Smooth muscle cell (in vitro differentiated cells): ENCODE data around the gene RND2. TPM values are rescaled to one million over a fixed set of nuclear protein-coding genes. Genes with fewer than 3 reads are reported as not detected.

Source experiments
- DNase-seq: peaks from one replicate; lab custom pipeline; 2025; ENCODE audit not compliant: unreplicated experiment; lab: John Stamatoyannopoulos, UW
- H2AFZ ChIP-seq: fragments of 200-600 bp; sonication (generic); 2 replicates; pipeline ENCODE4 v1.6.0; 2016; ENCODE audit warnings: antibody characterized with exemption, low read depth, mild to moderate bottlenecking
- H3F3A ChIP-seq: fragments of 200-600 bp; sonication (generic); 2 replicates; pipeline ENCODE4 v1.6.0; 2017; ENCODE audit warnings: antibody characterized with exemption, low read depth
- H3K27ac ChIP-seq: fragments of 200-600 bp; sonication (generic); 2 replicates; pipeline ENCODE4 v1.5.1; 2016; ENCODE audit warnings: low read depth, mild to moderate bottlenecking
- H3K27me3 ChIP-seq: fragments of 200-600 bp; sonication (generic); 2 replicates; pipeline ENCODE4 v1.6.1; 2016; ENCODE audit warnings: low read depth, mild to moderate bottlenecking
- H3K36me3 ChIP-seq: fragments of 200-600 bp; sonication (generic); 2 replicates; pipeline ENCODE4 v1.5.1; 2016; ENCODE audit warnings: low read depth
- H3K4me1 ChIP-seq: fragments of 200-600 bp; sonication (generic); 2 replicates; pipeline ENCODE4 v1.5.1; 2016; ENCODE audit warnings: low read depth
- H3K4me2 ChIP-seq: fragments of 200-600 bp; sonication (generic); 2 replicates; pipeline ENCODE4 v1.6.0; 2016; ENCODE audit warnings: mild to moderate bottlenecking
- H3K4me3 ChIP-seq: fragments of 200-600 bp; sonication (generic); 2 replicates; pipeline ENCODE4 v1.5.1; 2016; ENCODE audit warnings: mild to moderate bottlenecking
- H3K79me2 ChIP-seq: fragments of 200-600 bp; sonication (generic); 2 replicates; pipeline ENCODE4 v1.6.0; 2016; ENCODE audit warnings: low read depth, mild to moderate bottlenecking
- H3K9ac ChIP-seq: fragments of 200-600 bp; sonication (generic); 2 replicates; pipeline ENCODE4 v1.6.0; 2016; ENCODE audit warnings: low read depth
- H3K9me3 ChIP-seq: fragments of 200-600 bp; sonication (generic); replicated peaks from 2 replicates; pipeline ENCODE4 v1.5.1; 2016; ENCODE audit warnings: low read depth
- H4K20me1 ChIP-seq: fragments of 200-600 bp; sonication (generic); 2 replicates; pipeline ENCODE4 v1.6.0; 2016; ENCODE audit warnings: low read depth
- CTCF ChIP-seq: fragments of 200-600 bp; sonication (generic); IDR thresholded peaks from 2 replicates; pipeline ENCODE4 v1.5.1; 2017; ENCODE audit warnings: borderline replicate concordance, mild to moderate bottlenecking, antibody characterized with exemption; ENCODE audit not compliant: insufficient read depth, poor library complexity, severe bottlenecking
- WGBS: methylation state at CpG from one replicate; pipeline ENCODE4 v1.1.7; 2016; ENCODE audit warnings: low lambda C conversion rate; 5-methylcytosine and 5-hydroxymethylcytosine counted together
- polyA plus RNA-seq: library from polyadenylated mRNA; unstranded; fragments of >200 nt; fragmentation: Nextera tagmentation; extraction: Ambion mirVana; gene quantifications from 2 replicates; pipeline ENCODE4 v1.2.1, GENCODE V29; 2016
- total RNA-seq: library from RNA; depleted of rRNA; stranded (reverse); fragments of >200 nt; gene quantifications from 2 replicates; pipeline ENCODE4 v1.2.3, GENCODE V29; 2014

RND2 gene
- total and polyA plus RNA-seq, 2 experiments from 2014 or later: 0.27 to 1.1 TPM

GRCh38 chr17:43014020-43014648 is 10.9 kb upstream of the RND2 start:
- no peaks in the 10 kb centered on the region for H3F3A ChIP-seq
- DNase-seq: no peak
- H3K4me2 ChIP-seq: no peak overlapping the region
- no peak overlapping the region for H3K27ac ChIP-seq
- H3K79me2 ChIP-seq: peaks cover 2% of the 10 kb centered on the region
- no peak overlapping the region for H2AFZ ChIP-seq
- TF ChIP-seq CTCF: no peak
- no peak overlapping the region for H3K4me3 ChIP-seq
- 88% methylated on average over 12 of the region's 12 CpGs for WGBS
- no peak overlapping the region for H3K9ac ChIP-seq
- no peaks in the 10 kb centered on the region for H3K36me3 ChIP-seq
- H4K20me1 ChIP-seq: peaks cover 28% of the 10 kb centered on the region
- H3K9me3 ChIP-seq: no peaks in the 10 kb centered on the region
- H3K27me3 ChIP-seq: no peaks in the 10 kb centered on the region
- H3K4me1 ChIP-seq: no peaks in the 10 kb centered on the region

- Histone ChIP-seq H3K4me2 (no peak overlapping the region), H3F3A (no peaks in the 10 kb centered on the region), H3K27me3 (no peaks in the 10 kb centered on the region), H3K9me3 (no peaks in the 10 kb centered on the region), H3K4me3 (no peak overlapping the region), H3K9ac (no peak overlapping the region), H4K20me1 (peaks cover 36% of the 10 kb centered on the region), H2AFZ (no peak overlapping the region), H3K36me3 (no peaks in the 10 kb centered on the region), H3K27ac (no peak overlapping the region), H3K79me2 (peaks cover 10% of the 10 kb centered on the region), H3K4me1 (no peaks in the 10 kb centered on the region)
- TF ChIP-seq CTCF: no peak
- WGBS: 90% methylated on average over 8 of the region's 8 CpGs
- DNase-seq: no peak
Measured at GRCh38 chr17:43014649-43015542, 10.1 kb upstream of the RND2 start.

- 94% methylated on average over 8 of the region's 9 CpGs for WGBS
- Histone ChIP-seq H3K4me1 (peaks cover 6% of the 10 kb centered on the region), H2AFZ (no peak overlapping the region), H3K36me3 (no peaks in the 10 kb centered on the region), H4K20me1 (peaks cover 42% of the 10 kb centered on the region), H3K4me2 (no peak overlapping the region), H3K9ac (no peak overlapping the region), H3K27me3 (no peaks in the 10 kb centered on the region), H3F3A (peaks cover 5% of the 10 kb centered on the region), H3K9me3 (no peaks in the 10 kb centered on the region), H3K79me2 (peaks cover 17% of the 10 kb centered on the region), H3K27ac (no peak overlapping the region), H3K4me3 (no peak overlapping the region)
- no peak for DNase-seq
- TF ChIP-seq CTCF: no peak
Measured at GRCh38 chr17:43015579-43015978, 9.5 kb upstream of the RND2 start.
